Spleen (tissue), 11 donors: Measurements from ENCODE around the gene PCTP. TPM values are rescaled to one million over a fixed set of nuclear protein-coding genes. Genes with fewer than 3 reads are reported as not detected.

Source experiments
- DNase-seq: peaks from one replicate; pipeline ENCODE4 v3.0.0-alpha.2; 2020
- H3K27ac ChIP-seq, 8 donors: fragments of 200-600 bp; sonication (generic) in 7 of 8; 1 replicate in 4 of 8; 2 replicates in 4 of 8; pipeline versions ENCODE4 v1.5.0 to v1.8.0; 2016 to 2021; ENCODE audit warnings: inconsistent platforms in 4 of 8, mild to moderate bottlenecking in 4 of 8, moderate library complexity in 1 of 8
- H3K27me3 ChIP-seq, 7 donors: fragments of 200-600 bp; sonication (generic) in 6 of 7; replicated peaks in 1 of 7; 1 replicate in 4 of 7; 2 replicates in 3 of 7; pipeline versions ENCODE4 v1.5.0 to v1.8.0; 2016 to 2021; ENCODE audit warnings: inconsistent platforms in 3 of 7, mild to moderate bottlenecking in 1 of 7
- H3K36me3 ChIP-seq, 6 donors: fragments of 200-600 bp; sonication (generic) in 5 of 6; 1 replicate in 4 of 6; 2 replicates in 2 of 6; pipeline versions ENCODE4 v1.5.0 to v1.8.0; 2016 to 2021; ENCODE audit warnings: inconsistent platforms in 2 of 6
- H3K4me1 ChIP-seq, 6 donors: fragments of 200-600 bp; sonication (generic) in 5 of 6; 1 replicate in 3 of 6; 2 replicates in 3 of 6; pipeline versions ENCODE4 v1.5.0 to v1.8.0; 2016 to 2021; ENCODE audit warnings: inconsistent platforms in 3 of 6
- H3K4me3 ChIP-seq, 8 donors: fragments of 200-600 bp; sonication (generic) in 7 of 8; 1 replicate in 4 of 8; 2 replicates in 4 of 8; pipeline versions ENCODE4 v1.5.0 to v1.8.0; 2016 to 2021; ENCODE audit warnings: inconsistent platforms in 4 of 8, mild to moderate bottlenecking in 4 of 8, moderate library complexity in 2 of 8
- H3K9me3 ChIP-seq, 8 donors: fragments of 200-600 bp; sonication (generic) in 7 of 8; 1 replicate in 4 of 8; 2 replicates in 4 of 8; pipeline versions ENCODE4 v1.5.0 to v1.8.0; 2016 to 2021; ENCODE audit warnings: inconsistent platforms in 4 of 8
- CTCF ChIP-seq, 11 experiments: fragments of 200-600 bp in 7 of 11; fragments of 450-650 bp in 4 of 11; sonication (generic) in 4 of 11; IDR thresholded peaks in 8 of 11; conservative IDR thresholded peaks in 3 of 11; 1 replicate in 7 of 11; 2 replicates in 4 of 11; pipeline versions ENCODE4 v1.4.0 to v1.8.0; 2016 to 2021; ENCODE audit warnings: antibody characterized with exemption in 11 of 11, inconsistent platforms in 4 of 11, mild to moderate bottlenecking in 1 of 11
- POLR2A ChIP-seq, 3 donors: fragments of 450-650 bp; IDR thresholded peaks; one replicate each; pipeline ENCODE4 v1.5.1; 2017; ENCODE audit warnings: antibody characterized with exemption in 3 of 3, mild to moderate bottlenecking in 1 of 3
- POLR2AphosphoS5 ChIP-seq, 3 donors: sonication (generic); formaldehyde crosslinking; IDR thresholded peaks; one replicate each; pipeline ENCODE4 v1.5.1; 2017; ENCODE audit warnings: antibody characterized with exemption in 3 of 3
- WGBS, 5 donors: extraction: QIAGEN DNeasy Blood & Tissue Kit in 3 of 5; methylation state at CpG; one replicate each; pipeline versions ENCODE4 v1.1.5 to v1.1.7; 2013 to 2018; 5-methylcytosine and 5-hydroxymethylcytosine counted together
- intact Hi-C: fragments of 100-400 bp; cut with DNase I; formaldehyde crosslinking; loops from one replicate; pipeline ENCODE4 v1.15.0; 2023; ENCODE audit warnings: low total_unique reads
- polyA plus RNA-seq, 3 donors: library from polyadenylated mRNA; stranded (reverse); fragments of 200-250 nt; gene quantifications; one replicate each; pipeline ENCODE4 v1.2.1, GENCODE V29; 2013
- total RNA-seq, 7 donors: library from RNA; depleted of rRNA in 3 of 7; stranded (reverse); fragments of >200 nt in 3 of 7; fragmentation: NEBNext Ultra II Directional in 4 of 7; extraction: Animal tissue kit (Norgen Biotek cat#: 25700) in 4 of 7; gene quantifications; one replicate each; pipeline versions ENCODE4 v1.1.0 to v1.2.1, GENCODE V29; 2016 to 2021
- donor health status: healthy with polysubstance abuse.
- donor health status: DM: no; HTN: no; CAD: no; lungs with moderate emphysema.
- donor health status: DM: no; HTN: no; CAD: no.
- donor health status: Bipolar disorder and iron deficiency.
- donor health status: healthy.
- donor health status: DM: no; HTN: no; CAD: no.
- donor health status: DM: yes; HTN: yes; CAD: no.

PCTP gene
- total and polyA plus RNA-seq, 10 donors, result 9.3 to 23.5 (median 18.5) TPM

GRCh38 chr17:55735731-55736405, 15.0 kb upstream of the PCTP start:
- intact Hi-C loops, result no loop called here
- no peak overlapping the region for H3K27ac ChIP-seq
- WGBS, 5 donors, result 27 to 35% (median 32%) methylated on average over 5 of the region's 5 CpGs
- H3K9me3 ChIP-seq, result no peaks in the 10 kb centered on the region
- peaks cover 0 to 19% (median 9%) of the 10 kb centered on the region in 6 donors for H3K4me1 ChIP-seq
- peaks cover 0 to 4% (median 0%) of the 10 kb centered on the region in 7 donors for H3K27me3 ChIP-seq
- DNase-seq, result no peak
- TF ChIP-seq CTCF (IDR thresholded peaks at IDR 0.05 in 8 of 11, conservative IDR thresholded peaks at IDR 0.05 in 3 of 11) (peak in 8 of 11 experiments; percentile 9 to 63 (median 59)), POLR2AphosphoS5 (IDR thresholded peaks at IDR 0.05) (no peak), POLR2A (IDR thresholded peaks at IDR 0.05) (no peak)
- H3K4me3 ChIP-seq, result no peak overlapping the region
- H3K36me3 ChIP-seq, result no peaks in the 10 kb centered on the region

DNA sequence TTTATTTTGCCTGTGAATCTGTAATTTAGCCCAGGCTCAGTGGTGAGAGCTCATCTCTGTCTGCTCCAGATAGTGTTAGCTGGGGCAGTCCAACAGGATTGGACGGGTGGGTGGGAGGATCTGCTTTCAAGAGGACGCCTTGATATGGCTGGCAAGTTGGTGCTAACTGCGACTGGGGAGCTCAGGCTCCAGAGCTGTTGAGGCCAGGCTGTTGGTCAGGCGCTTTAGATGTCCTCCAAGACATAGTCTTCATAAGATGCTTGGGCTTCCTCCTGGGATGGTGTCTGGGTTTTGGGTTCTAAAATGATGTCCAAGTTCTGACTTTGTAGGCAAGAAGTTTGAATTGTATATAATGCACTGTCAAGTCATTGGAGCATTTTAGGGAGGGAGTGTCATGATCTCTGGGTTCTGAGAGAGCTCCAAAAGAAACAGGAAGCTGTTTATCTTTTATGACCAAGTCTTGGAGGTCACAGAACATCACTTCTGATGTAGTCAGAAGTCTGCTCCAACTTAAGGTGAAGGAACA, 12.8 kb upstream of the PCTP start:
- TF ChIP-seq CTCF (IDR thresholded peaks at IDR 0.05 in 8 of 11, conservative IDR thresholded peaks at IDR 0.05 in 3 of 11) (no peak), POLR2A (IDR thresholded peaks at IDR 0.05) (no peak), POLR2AphosphoS5 (IDR thresholded peaks at IDR 0.05) (no peak)
- Histone ChIP-seq H3K4me1 (peaks cover 0 to 12% (median 0%) of the 10 kb centered on the region in 6 donors), H3K27ac (no peak overlapping the region), H3K4me3 (no peak overlapping the region), H3K9me3 (no peaks in the 10 kb centered on the region), H3K27me3 (peaks cover 0 to 4% (median 0%) of the 10 kb centered on the region in 7 donors), H3K36me3 (no peaks in the 10 kb centered on the region)
- intact Hi-C loops, result no loop called here
- DNase-seq, result no peak
- 79 to 90% (median 82%) methylated on average over 4 of the region's 4 CpGs for WGBS, 5 donors

DNA sequence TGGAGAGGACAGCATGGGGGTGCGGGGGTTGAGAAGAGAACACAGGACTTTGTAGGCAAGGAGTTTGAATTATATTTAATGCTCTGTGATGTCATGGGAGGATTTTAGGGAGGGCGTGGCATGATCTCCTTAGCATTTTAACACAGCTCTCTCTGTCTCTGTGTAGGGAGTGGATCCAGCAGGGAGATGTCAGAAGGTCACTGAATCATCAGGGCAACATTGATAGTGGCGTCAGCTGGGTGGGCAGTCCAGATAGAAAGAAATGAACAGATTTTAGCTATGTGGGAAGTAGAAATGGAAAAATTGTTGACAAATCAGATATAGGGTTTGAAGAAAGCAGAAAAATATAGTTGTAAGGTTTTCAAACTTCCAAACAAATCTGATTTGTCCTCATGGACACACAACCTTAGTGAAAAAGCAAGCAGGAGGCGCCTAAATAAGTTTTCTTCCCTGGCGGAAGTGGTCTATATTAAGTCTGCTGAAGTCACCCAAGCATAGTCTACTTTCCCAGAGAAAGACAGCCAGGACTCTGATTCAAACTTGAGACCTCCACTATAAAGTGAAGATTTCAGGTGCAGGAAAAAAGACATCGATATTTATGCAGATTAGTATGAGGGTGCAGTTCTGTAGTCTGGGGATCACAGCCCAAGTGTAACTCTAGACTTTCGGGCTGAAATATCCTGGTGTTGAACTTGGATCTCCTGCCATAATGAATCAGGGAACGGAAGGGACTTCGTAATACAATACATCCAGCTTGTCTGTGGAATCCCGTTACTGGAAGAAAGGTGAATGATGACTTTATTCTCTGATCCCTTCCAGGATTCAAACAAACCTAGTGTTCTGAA, 10.1 kb upstream of the PCTP start:
- no peak for DNase-seq
- H3K27me3 ChIP-seq, result peaks cover 0 to 4% (median 0%) of the 10 kb centered on the region in 7 donors
- 84 to 90% (median 86%) methylated on average over 10 of the region's 10 CpGs for WGBS, 5 donors
- H3K9me3 ChIP-seq, result no peaks in the 10 kb centered on the region
- TF ChIP-seq POLR2A (IDR thresholded peaks at IDR 0.05) (no peak), CTCF (IDR thresholded peaks at IDR 0.05 in 8 of 11, conservative IDR thresholded peaks at IDR 0.05 in 3 of 11) (no peak), POLR2AphosphoS5 (IDR thresholded peaks at IDR 0.05) (no peak)
- intact Hi-C loops, result no loop called here
- H3K4me3 ChIP-seq, result no peak overlapping the region
- no peak overlapping the region for H3K27ac ChIP-seq
- peaks cover 0 to 4% (median 0%) of the 10 kb centered on the region in 6 donors for H3K4me1 ChIP-seq
- H3K36me3 ChIP-seq, result no peaks in the 10 kb centered on the region

DNA sequence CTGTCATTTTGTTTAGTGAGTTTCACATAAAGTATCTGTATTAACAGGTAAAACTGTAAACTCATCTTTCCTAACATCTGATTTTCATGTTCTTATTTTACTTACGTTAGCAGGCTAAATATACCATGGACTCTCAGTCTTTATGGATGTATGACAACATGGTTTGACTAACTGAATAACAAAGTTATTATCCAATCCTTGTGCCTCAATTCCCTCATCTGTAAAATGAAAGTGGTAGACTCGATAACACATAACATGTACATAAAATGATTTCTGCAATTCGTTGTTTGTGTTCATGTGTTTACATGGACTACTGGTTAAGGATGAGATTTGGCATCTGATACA, 9.5 kb upstream of the PCTP start:
- Histone ChIP-seq H3K4me3 (no peak overlapping the region), H3K36me3 (no peaks in the 10 kb centered on the region), H3K9me3 (no peaks in the 10 kb centered on the region), H3K27ac (no peak overlapping the region), H3K27me3 (peaks cover 0 to 4% (median 0%) of the 10 kb centered on the region in 7 donors), H3K4me1 (no peaks in the 10 kb centered on the region)
- WGBS, 5 donors, result 86 to 96% (median 91%) methylated on average over 3 of the region's 3 CpGs
- no peak for TF ChIP-seq POLR2AphosphoS5 (IDR thresholded peaks at IDR 0.05)
- no peak for TF ChIP-seq POLR2A (IDR thresholded peaks at IDR 0.05)
- no peak for TF ChIP-seq CTCF (IDR thresholded peaks at IDR 0.05 in 8 of 11, conservative IDR thresholded peaks at IDR 0.05 in 3 of 11)
- intact Hi-C loops, result no loop called here
- DNase-seq, result no peak
